Glomerular endothelial cell (primary cell): ENCODE data around the gene PADI2. TPM values are rescaled to one million over a fixed set of nuclear protein-coding genes. Genes with fewer than 3 reads are reported as not detected.

Experiments
- DNase-seq: peaks from one replicate; pipeline ENCODE4 v3.0.0-alpha.2; 2011; ENCODE audit warnings: low read depth, low spot score; ENCODE audit errors: extremely low read depth
- total RNA-seq: library from RNA; depleted of rRNA; stranded (reverse); fragments of >200 nt; gene quantifications from 2 replicates; pipeline ENCODE4 v1.2.3, GENCODE V29; 2015

Gene PADI2
- total RNA-seq, 1 donor from 2014 or later, result 0.18 TPM

DNA sequence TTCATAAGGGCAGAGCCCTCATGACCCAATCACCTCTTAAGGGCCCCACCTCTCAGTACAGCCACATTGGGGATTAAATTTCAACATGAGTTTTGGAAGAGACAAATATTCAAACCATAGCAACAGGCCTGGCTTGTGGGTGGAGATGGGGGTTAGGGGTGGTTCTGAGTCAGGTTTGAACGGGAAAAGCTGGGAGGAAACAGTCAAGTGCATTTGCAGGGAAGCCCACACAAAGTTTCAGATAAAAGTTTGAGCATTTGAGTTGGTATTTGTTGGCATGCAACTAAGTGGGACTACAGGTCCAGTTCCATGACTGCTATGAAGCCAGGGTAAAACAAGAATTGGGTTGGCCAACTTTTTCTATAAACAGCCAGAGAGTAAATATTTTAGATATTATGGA lies 21.0 kb upstream of the PADI2 start:
- DNase-seq, result no peak

DNA sequence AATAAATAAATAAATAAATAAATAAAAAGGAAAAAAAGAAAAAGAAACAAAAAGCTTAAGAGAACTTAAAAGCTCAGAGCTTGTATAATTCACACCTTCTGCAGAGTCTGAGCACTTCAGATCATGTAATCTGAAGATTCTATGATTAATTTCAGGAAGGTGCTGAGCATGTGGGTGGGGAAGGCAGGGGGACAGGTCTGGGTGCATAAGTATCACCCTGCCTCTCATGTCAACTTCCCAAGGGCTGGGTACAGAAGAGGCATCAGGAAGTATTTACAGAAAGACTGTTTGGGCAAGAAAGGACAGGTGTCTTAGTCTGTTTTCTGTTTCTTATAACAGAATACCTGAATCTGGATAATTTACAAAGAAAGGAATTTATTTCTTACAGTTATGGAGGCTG lies 20.4 kb upstream of the PADI2 start:
- no peak for DNase-seq

DNA sequence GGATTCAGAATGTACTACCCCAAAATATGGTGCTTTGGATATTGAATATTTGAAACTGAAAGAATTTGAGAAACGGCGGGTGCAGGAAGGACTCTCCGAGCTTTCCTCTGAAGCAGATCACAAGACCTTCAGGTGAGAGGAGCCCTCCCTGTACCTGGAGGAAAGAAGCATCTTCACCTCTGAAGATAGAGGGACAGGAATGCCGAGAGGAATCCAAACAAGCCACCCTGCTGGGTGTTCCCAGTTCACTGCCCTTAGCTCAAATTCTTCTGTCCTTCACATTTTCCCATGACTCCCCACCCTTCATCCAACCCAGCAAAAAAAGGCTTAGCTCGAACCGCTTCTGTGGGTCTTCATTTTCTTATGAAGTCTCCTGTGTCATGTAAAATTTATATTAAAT lies 18.2 kb upstream of the PADI2 start:
- no peak for DNase-seq

DNA sequence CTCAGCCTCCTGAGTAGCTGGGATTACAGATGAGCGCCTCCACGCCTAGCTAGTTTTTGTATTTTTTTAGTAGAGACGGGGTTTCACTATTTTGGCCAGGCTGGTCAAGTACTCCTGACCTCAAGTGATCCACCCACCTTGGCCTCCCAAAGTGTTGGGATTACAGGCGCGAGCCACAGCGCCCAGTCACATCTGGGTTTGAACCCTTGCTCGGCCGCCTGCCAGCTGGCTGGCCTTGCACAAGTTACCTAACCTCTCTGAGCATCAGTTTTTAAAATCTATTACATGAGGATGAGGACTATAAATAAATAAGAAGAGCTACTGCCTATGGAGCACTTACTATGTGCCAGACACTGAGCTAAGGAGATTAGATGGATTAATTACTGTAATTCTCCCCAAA lies 17.7 kb upstream of the PADI2 start:
- DNase-seq, result no peak

DNA sequence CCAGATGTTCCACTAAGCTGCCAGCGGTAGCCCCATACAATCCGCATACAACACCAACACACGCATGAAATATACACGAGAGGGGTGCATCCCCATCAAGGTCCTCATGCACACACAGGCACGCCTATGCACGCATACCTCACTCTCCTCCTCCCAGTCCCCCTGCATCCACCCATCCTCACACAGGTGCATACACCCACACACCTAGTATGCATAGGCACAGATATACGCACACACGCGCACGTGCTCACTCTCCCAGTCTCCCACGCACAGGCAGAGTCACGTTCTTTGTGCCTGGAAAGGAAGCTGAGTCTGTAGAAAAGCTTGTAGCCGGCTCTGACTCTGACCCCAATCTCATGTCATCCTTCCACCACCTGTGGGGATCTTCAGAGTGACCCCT lies 16.9 kb upstream of the PADI2 start:
- no peak for DNase-seq

DNA sequence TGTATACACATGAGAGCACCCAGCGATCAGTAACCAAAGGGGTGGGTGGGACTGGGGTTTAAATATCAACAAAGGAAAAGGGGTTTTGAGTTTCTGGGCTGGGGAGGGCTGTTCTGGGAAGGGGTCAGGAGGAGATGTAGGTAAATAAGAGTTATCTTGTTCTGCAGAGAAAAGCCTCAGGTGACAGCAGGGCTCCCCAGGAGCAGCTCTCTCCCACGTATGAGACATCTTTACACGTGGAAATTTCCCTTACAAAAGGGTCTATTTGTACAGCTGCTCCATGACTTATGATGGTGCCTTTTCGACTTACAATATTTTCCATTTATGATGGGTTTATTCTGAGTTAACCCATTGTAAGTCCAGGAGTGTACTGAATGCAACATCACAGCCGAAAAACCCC lies 16.3 kb upstream of the PADI2 start:
- no peak for DNase-seq

DNA sequence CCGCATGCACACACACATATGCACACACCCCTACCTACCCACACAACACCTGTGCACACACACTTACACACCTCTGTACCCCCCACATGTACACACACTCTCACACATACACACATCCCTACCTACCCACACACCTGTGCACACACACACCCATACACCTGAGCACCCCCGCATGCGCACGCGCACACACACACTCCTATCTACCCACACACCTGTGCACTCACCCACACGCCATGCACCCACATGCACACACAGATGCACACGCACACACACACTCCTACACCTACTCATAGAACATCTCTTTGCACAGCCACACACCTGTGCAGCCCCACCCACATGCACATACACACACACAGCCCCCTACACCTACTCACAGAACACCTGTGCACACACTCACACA lies 15.5 kb upstream of the PADI2 start:
- DNase-seq, result no peak

DNA sequence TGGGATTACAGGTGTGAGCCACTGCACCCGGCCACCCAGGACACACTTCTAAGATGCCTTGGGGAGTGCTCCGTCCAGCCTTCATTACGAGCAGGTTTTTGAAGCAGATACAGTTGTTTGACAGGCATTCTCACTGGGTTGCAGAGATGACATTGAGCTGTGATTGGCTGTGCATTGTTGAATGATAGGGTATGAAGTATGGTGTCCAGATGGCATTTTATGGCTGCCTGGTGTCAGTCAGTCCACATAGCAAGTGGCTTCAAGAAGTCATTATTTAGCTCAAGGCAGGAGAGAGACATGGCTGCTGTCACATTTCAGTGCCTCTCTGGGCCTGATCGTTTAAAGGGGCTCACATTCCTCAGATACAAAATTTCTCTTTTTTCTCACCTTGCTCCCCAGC lies 14.8 kb upstream of the PADI2 start:
- DNase-seq, result no peak

DNA sequence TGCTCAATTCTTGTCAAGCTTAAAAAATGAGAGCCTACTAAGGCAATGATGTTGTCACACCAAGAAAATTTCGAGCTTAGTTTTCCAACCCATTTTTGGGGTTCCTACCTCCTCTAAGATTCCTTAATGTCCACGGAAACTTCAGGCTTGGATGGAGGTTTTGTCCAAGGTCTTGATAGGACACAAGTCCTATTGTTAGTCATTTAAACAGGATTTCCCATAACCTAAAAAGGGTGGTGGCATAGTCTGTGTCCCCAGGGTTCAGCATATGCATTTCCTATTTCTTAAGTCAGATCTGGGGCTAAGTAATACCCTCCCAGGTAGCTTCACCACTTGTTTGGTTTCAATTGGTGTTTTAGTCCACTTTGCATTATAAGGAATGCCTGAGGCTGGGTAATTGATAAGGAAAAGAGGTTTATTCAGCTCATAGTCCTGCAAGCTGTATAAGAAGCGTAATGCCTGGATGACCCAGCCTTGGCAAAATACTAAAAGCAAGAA lies 10.9 kb upstream of the PADI2 start:
- DNase-seq, result no peak

DNA sequence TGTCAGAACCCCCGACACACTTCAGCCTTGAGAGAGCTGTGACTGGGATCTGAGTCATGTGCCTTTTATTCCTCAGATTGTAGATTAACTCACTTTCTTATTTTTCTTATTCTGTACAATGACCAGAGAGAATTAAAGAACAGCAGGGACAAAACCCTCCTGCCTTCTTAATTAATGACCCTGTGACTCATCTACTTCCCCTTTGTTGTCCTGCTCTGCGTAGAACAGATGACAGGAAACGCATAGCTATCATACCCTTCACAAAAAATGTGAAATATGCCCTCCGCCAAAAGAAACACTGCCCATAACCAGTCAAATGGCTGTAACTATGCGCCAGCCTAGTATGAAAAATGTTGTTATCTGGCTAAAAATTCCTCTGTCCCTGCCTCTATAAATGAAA lies 9.1 kb upstream of the PADI2 start:
- peak; percentile 90 for DNase-seq

DNA sequence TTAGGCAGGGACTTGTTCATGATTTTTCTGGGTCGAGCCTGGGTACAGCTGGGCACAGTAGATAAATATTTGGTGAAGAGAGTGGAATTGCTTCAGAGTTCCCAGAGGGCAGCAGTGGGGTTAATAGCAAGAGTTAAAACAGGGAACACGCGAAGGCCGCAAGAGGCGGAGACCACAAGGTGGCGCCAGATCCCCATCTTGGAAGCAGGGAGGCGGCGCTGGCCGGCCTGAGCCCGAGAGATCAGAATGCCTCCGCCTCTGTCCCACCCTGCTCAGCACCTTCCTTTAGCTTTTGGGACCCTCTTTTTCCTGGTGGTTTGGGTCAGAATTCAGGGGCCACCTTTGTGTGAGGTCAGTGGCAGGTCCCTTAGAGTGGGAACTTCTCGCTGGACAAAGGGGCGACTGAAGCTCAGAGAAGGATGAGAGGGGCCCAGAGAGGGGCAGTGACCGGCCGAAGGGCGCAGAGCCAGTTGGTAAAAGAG lies 6.5 kb upstream of the PADI2 start:
- DNase-seq, result no peak

DNA sequence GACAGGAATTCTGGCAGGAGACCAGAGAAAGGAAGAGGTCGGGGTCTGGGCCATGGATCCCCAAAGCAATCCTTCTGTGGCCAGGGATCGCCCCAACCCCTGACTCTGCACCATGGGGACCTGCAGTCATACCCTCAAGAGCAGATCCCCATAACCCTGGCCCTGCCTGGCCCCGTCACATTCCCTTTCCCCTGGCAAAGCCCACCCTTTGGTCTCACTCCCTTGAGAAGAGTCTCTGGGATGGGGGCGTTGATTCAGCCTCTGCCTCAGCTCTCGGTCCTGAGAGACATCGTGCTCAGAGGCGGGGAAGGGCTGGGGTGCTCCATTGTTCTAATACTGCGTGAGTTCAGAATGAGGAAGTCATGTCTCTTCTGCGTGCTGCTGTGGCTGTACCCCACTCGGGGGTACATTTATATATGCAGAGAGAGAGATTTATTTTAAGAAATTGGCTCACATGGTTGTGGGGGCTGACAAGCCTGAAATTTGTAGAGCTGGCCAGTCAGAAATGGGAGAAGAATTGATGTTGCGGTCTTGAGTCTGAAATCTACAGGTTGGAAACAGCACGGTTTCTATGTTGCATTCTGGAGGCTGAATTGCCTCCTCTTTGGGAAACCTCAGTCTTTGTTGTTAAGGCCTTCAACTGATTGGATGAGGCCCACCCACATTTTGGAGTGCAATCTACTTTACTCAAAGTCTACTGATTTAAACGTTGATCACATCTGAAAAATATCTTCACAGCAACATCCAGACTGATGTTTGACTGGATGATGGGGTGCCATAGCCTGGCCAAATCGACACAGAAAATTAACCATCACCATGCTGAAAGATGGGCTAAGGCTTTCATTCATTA lies 4.2 kb upstream of the PADI2 start:
- DNase-seq, result no peak

DNA sequence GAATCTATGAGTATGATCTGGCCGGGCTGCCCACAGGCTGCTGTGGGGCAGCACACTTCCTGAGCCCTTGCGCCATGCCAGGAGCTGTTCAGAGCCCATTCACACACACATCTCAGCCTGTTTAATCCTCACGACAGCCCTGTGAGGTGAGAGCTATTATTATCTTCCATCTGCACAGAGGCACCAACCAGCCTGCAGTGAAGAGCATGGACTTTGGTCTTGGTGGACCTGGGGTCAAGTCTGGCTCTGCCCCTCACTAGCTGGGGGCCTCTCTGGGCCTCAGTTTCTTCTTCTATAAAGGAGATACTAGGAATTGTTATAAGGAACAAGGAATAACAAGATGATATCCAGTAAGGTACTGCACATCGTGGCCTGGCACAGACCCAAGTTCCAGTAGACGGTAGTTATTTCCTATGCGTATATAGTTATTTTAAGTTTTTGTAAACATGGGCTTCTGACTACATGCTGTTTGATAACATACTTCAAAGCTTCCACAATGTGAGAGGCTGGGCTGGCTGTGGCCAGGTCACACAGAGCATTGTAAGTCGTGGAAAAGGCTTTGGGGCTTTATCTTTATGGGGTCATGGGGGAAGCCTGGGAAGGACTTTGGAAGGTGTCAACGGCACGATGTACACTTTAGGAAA lies 3.4 kb upstream of the PADI2 start:
- DNase-seq, result peak; percentile 45

DNA sequence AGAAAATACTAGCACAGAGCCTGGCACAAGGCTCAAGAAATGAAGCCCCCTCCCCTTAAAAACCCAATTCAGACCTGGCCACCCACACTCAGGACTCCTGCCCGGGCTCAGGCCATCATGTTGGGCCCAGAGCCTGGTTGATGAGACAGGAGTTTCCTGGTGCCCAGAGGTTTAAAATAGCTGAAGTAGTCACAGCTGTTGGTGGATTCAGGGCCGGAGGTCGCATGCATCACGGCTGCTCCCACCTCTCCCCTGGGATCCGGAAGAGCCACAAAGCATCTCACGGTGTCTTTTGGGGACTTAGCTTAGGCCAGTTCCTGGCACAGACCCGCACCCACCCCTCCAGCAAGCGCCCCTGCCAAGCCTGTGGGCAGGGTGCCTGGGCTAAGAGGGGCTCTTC lies 2.6 kb upstream of the PADI2 start:
- DNase-seq, result no peak

DNA sequence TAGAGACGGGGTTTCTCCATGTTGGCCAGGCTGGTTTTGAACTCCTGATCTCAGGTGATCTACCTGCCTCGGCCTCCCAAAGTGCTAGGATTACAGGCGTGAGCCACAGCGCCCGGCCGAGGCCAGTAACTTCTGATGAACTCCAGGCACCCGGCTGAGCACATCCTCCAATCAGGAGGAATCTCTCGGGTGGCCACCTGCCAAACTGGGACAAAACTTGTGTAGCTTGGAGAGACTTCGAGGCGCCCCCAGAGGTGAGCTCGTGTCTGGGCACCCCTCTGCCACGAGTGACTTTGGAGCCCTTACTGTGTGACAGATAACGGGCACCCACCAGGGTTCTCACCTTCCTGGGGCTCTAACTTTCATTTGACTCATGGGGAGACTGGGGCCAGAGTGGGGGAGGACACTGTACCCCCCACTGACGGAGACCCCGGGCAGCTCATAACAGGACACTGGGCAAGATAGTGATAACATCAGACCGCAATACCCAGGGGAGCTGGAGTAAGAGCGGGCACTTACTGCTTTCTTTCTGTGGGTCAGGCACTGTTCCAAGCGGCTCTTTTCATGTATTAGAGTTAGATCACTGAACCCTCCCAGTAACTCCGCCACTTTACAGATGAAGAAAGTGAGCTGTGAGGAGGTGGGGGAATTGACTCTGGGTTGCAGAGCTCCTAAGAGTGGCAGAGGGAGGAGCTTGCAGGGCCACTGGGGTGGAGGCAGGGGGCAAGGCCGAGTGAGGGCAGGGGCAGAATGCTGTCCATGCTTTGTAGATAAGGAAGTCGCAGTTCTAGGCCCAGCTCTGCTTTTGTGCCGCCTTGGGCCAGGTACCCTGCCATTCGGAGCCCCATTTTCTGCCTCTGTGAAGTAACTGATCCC lies 1.9 kb upstream of the PADI2 start:
- no peak for DNase-seq

DNA sequence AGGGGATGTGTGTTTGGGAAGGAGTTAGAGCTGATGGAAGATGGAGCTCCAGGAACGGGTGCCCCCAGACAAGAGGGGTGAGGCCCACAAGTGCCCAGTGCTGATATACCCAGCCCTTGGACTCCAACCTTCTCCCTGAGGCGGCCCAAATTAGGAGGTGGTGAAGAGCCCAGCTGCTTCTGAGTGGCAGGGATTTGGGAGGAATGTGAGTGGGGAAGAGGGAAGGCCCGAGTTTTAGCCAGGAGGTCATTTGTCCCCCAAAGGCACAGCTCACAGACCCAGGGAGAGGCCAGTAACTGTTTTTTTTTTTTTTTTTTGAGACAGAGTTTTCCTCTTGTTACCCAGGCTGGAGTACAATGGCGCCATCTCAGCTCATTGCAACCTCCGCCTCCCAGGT lies 1.2 kb upstream of the PADI2 start:
- no peak for DNase-seq

DNA sequence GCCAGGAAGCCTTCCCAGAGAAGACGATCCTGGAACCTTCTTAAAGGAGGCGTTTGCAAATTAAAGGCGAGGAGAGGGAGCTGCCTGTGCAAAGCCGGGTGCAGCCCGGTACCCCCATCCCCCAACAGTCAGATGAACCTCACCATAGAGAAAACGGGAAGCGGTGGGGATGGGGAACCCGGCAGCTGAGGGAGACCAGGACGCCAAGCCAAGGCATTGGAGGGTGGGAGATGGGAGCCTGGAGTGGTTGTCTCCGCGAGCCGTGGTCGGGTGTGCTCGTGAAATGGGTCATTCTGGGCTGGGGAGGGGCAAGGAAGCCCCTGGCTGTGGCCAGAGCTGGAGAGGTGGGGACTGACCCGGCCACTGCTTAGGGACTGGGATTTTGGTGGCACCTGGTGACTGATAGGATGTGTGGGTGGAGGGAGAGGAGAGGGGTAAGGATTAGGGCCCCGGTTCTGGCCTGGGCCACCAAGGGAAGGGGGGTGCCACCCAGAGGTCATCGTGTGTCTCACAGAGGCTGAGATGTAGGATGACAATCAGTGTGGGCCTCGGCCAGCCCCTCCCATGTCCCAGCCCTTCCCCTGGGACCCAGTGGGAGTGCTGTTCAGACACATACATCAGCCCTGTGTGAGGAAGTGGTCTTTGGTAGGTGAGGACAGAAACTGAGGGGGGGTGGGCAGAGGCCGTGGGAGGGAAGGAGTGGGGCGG lies 676 bp upstream of the PADI2 start:
- no peak for DNase-seq

DNA sequence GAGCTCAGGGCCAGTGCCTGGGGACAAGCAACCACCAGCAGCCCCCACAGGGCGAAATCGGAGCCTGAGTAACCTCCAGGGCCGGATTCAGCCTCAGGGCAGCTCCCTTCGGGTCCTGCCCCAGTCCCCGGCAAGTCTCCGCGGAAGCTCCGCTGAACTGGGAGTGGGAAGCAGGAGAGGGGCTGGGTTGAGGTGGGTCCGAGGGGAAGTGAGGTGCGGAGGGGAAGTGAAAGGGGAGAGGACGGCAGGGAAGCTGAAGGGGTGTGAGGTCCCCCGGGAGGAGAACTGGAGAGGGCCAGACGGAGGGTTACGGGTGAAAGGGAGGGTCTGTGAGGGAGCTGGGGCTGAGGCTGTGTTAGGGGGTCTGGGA lies 560 bp downstream of the PADI2 start:
- no peak for DNase-seq

DNA sequence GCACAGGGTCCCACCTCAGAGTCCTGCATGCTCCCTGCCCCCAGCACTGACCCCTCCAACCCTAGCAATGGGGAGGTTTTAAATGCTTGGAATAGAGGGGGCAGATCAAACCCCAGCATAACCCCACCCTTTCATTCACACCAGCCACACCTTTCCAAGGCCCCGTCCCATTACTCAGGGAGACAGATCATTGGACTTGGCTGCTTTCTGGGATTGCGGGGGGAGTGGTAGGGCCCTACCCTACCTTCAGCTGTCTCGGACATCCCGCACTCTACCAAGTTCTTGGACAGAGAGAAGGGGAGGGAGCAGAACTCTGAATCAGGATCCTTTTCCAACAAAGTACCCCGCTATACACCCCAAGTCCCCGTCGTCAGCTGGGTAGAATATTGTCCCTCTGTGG lies 983 bp downstream of the PADI2 start:
- no peak for DNase-seq

DNA sequence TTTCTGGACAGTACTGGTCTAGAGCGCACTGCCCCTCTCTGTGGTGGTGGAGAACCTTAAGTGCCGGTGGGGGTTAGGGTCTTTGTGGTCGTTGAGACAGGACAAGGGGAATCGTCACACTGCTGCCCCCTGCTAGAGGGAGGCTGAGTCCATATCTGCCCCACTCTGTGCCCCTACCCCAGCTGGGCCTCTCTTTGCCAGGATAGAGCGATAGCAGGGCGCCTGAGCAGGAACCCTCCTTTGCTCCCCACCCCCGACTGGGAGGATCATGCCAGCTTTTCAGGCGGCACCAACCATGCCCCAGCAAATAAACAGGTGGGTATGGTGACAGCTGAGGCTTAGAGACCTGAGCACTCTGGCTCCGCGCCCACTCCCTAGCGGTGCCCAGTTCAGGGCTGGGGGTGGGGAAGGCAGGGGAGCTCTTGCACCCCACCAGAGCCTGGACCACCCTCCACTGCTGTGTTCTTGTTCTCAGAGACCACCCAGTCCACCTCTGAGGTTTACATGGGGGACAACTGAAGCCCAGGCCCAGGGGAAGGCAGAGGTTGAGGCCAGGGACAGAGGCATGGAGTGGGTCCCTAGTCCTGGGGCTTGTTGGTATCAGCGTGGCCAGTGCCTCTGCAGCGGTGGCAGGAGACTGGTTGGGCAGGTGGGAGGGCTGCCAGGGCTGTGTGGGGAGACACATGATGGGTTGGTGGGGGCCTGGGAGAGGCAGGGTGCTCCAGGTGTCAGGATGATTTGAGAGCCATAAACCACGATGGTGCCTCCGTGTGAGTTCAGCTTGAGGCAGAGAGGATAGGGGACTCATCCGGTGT lies 1.6 kb downstream of the PADI2 start:
- no peak for DNase-seq
